Loucy (cell line): ENCODE results near the gene RD3L.

ENCODE experiments used
- H2AFZ ChIP-seq: fragments of 200-600 bp; sonication (generic); 2 replicates; pipeline ENCODE4 v1.6.0; 2016; ENCODE audit warnings: antibody characterized with exemption, mild to moderate bottlenecking, low read length, moderate library complexity
- H3F3A ChIP-seq: fragments of 200-600 bp; 2 replicates; pipeline ENCODE4 v1.6.0; 2016; ENCODE audit warnings: antibody characterized with exemption, low read depth, mild to moderate bottlenecking
- H3K27me3 ChIP-seq: fragments of 200-600 bp; sonication (generic); 2 replicates; pipeline ENCODE4 v1.6.1; 2014; ENCODE audit warnings: low read length, mild to moderate bottlenecking; ENCODE audit not compliant: insufficient read depth, poor library complexity, severe bottlenecking
- H3K36me3 ChIP-seq: fragments of 200-600 bp; sonication (generic); 2 replicates; pipeline ENCODE4 v1.6.1; 2016; ENCODE audit warnings: low read length; ENCODE audit not compliant: insufficient read depth
- H3K4me1 ChIP-seq: fragments of 200-600 bp; sonication (generic); 2 replicates; pipeline ENCODE4 v1.5.1; 2014; ENCODE audit warnings: low read length, mild to moderate bottlenecking; ENCODE audit not compliant: insufficient read depth, poor library complexity, severe bottlenecking
- H3K4me2 ChIP-seq: fragments of 200-600 bp; sonication (generic); 2 replicates; pipeline ENCODE4 v1.6.0; 2014; ENCODE audit warnings: antibody characterized with exemption, low read length, low read depth, mild to moderate bottlenecking; ENCODE audit not compliant: poor library complexity, severe bottlenecking
- H3K4me3 ChIP-seq: fragments of 200-600 bp; sonication (generic); 2 replicates; pipeline ENCODE4 v1.5.1; 2014; ENCODE audit warnings: low read length, mild to moderate bottlenecking, mixed read lengths; ENCODE audit not compliant: poor library complexity, severe bottlenecking
- H3K79me2 ChIP-seq: fragments of 200-600 bp; sonication (generic); 2 replicates; pipeline ENCODE4 v1.6.1; 2014; ENCODE audit warnings: low read length; ENCODE audit not compliant: insufficient read depth
- H3K9ac ChIP-seq: fragments of 200-600 bp; sonication (generic); 2 replicates; pipeline ENCODE4 v1.6.0; 2014; ENCODE audit warnings: mild to moderate bottlenecking, low read depth, low read length, moderate library complexity; ENCODE audit not compliant: poor library complexity, severe bottlenecking
- H3K9me2 ChIP-seq: fragments of 200-600 bp; sonication (generic); replicated peaks from 2 replicates; pipeline ENCODE4 v1.6.1; 2016; ENCODE audit warnings: low read depth, low read length, mixed read lengths
- H3K9me3 ChIP-seq: fragments of 200-600 bp; sonication (generic); 2 replicates; pipeline ENCODE4 v1.6.1; 2014; ENCODE audit warnings: mild to moderate bottlenecking, antibody characterized with exemption, low read length, low read depth; ENCODE audit not compliant: insufficient read depth
- H4K20me1 ChIP-seq: fragments of 200-600 bp; sonication (generic); 2 replicates; pipeline ENCODE4 v1.6.0; 2014; ENCODE audit warnings: antibody characterized with exemption, low read length, mild to moderate bottlenecking; ENCODE audit not compliant: insufficient read depth, poor library complexity, severe bottlenecking
- EZH2phosphoT487 ChIP-seq: fragments of 200-600 bp; IDR thresholded peaks from 2 replicates; pipeline ENCODE4 v1.6.1; 2018; ENCODE audit warnings: antibody characterized with exemption, mild to moderate bottlenecking, moderate library complexity, borderline replicate concordance
- TF ChIP-seq, protein P1 (sequence below): fragments of 200-600 bp; sonication (generic); conservative IDR thresholded peaks from 2 replicates; pipeline ENCODE4 v1.5.1; 2014; ENCODE audit warnings: mild to moderate bottlenecking, antibody characterized with exemption, low read length

RD3L gene

DNA sequence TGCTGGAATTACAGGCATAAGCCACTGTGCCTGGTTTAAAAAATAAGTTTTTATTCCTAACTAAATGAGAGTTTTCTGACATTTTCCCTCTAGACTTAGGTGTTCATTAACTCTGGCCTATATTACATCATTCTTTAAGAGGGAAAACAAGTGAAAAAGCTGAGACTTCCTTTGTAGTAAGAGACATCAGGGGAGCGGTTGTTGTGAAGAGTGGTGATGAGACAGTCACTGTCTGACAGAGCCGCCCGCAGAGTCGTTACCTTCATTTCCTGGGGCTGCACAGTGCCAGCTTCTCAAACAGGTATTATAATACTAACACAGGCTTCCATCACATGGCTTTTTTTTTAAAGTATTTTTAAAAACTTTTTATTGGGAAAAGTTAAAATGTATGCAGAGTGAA lies 33.7 kb downstream of the RD3L start:
- no peaks in the 10 kb centered on the region for H4K20me1 ChIP-seq
- no peak overlapping the region for H3K9ac ChIP-seq
- no peaks in the 10 kb centered on the region for H3K27me3 ChIP-seq
- H3K4me3 ChIP-seq, result no peak overlapping the region
- H3F3A ChIP-seq, result no peaks in the 10 kb centered on the region
- no peak for TF ChIP-seq EZH2phosphoT487
- TF ChIP-seq, protein P1, sequence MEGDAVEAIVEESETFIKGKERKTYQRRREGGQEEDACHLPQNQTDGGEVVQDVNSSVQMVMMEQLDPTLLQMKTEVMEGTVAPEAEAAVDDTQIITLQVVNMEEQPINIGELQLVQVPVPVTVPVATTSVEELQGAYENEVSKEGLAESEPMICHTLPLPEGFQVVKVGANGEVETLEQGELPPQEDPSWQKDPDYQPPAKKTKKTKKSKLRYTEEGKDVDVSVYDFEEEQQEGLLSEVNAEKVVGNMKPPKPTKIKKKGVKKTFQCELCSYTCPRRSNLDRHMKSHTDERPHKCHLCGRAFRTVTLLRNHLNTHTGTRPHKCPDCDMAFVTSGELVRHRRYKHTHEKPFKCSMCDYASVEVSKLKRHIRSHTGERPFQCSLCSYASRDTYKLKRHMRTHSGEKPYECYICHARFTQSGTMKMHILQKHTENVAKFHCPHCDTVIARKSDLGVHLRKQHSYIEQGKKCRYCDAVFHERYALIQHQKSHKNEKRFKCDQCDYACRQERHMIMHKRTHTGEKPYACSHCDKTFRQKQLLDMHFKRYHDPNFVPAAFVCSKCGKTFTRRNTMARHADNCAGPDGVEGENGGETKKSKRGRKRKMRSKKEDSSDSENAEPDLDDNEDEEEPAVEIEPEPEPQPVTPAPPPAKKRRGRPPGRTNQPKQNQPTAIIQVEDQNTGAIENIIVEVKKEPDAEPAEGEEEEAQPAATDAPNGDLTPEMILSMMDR, result no peak
- H3K9me3 ChIP-seq, result no peaks in the 10 kb centered on the region
- H3K4me2 ChIP-seq, result no peak overlapping the region
- no peak overlapping the region for H2AFZ ChIP-seq
- peaks cover 21% of the 10 kb centered on the region; the same call in 1 of the 2 replicates for H3K36me3 ChIP-seq
- no peaks in the 10 kb centered on the region for H3K79me2 ChIP-seq
- no peaks in the 10 kb centered on the region for H3K9me2 ChIP-seq
- no peaks in the 10 kb centered on the region for H3K4me1 ChIP-seq

DNA sequence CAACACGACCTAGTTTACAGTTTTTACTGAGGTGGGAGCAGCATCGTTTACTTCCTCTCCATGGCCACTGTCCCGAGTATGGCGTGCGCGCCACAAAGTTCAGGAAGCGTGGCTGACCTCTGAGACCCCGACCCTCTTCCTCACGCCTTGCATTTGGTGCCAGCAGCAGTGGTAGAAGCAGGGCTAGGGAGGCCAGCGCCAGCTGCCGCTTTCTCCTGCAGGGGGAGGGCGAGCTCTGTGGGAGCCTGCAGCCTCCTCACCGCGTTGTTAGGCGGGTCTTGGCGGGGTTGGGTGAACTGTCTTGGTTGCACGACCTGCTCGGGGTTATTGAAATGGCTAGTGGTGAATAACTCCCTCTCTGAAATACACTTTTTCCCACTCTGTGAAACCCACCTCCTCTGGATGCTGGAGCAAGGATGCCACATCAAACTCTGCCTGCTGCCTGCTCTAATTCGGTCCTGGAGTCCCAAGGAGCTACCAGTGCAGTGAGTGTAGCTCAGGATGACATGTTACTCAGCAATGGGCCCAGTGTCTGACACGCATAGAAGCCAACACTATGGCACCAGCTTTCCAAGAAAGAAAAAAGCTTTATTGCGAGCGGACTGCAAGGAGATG lies 36.4 kb downstream of the RD3L start:
- Histone ChIP-seq H2AFZ (no peak overlapping the region), H3K4me3 (no peak overlapping the region), H3K9ac (no peak overlapping the region), H3K9me2 (no peaks in the 10 kb centered on the region), H3K36me3 (peaks cover under 1% of the 10 kb centered on the region; the same call in 1 of the 2 replicates), H3K4me1 (no peaks in the 10 kb centered on the region), H4K20me1 (no peaks in the 10 kb centered on the region), H3K79me2 (no peaks in the 10 kb centered on the region), H3K27me3 (no peaks in the 10 kb centered on the region), H3K4me2 (no peak overlapping the region), H3K9me3 (no peaks in the 10 kb centered on the region), H3F3A (no peaks in the 10 kb centered on the region)
- TF ChIP-seq EZH2phosphoT487, result no peak
- TF ChIP-seq, protein P1, result 0 out of 2 replicates have a peak, but pooled peaks have one; percentile 24

DNA sequence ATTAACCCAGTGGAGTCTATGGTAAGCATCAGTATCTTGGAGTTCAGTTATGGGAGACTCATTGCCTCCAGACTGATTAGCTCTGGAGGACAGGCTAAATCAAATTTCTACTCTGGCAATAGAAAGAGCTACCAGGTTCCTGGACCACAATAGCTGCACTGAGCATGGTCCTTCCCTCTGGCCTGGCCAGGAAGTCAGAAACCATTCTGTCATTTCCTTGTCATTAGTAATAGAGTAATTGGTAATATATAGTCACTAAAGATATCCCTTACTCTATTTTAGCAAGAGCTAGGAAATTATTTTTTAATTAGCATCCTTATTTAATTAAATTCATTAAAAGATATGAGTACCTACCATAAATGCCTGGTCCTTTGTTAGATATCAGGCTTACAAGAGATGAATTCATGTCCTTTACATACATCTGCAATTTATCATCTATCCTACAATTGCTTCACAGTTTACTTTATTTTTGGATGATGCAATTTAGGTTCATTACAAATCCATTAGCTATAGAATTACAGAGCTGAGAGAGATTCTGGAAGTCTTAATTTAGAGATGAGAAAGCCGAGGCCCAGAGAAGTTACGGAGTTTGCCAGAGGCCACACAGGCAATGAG lies 37.7 kb downstream of the RD3L start:
- Histone ChIP-seq H2AFZ (no peak overlapping the region), H3K4me2 (no peak overlapping the region), H3K9ac (no peak overlapping the region), H3K4me3 (no peak overlapping the region), H3K79me2 (no peaks in the 10 kb centered on the region), H3K27me3 (no peaks in the 10 kb centered on the region), H3F3A (no peaks in the 10 kb centered on the region), H4K20me1 (no peaks in the 10 kb centered on the region), H3K36me3 (no peaks in the 10 kb centered on the region), H3K9me2 (no peaks in the 10 kb centered on the region), H3K4me1 (no peaks in the 10 kb centered on the region), H3K9me3 (no peaks in the 10 kb centered on the region)
- TF ChIP-seq, protein P1, result no peak
- no peak for TF ChIP-seq EZH2phosphoT487
